ENCODE measurements around the gene TRAPPC4. TPM values are rescaled to one million over a fixed set of nuclear protein-coding genes. Genes with fewer than 3 reads are reported as not detected.
"Not testable (repeated sequence)": the region's sequence is repeated elsewhere in the genome, so short reads cannot be mapped to it uniquely, and the experiment has no call there.

Gene TRAPPC4
- total and polyA plus RNA-seq, 5 experiments from 2014 or later, result 73.0 to 109 (median 97.6) TPM

DNA sequence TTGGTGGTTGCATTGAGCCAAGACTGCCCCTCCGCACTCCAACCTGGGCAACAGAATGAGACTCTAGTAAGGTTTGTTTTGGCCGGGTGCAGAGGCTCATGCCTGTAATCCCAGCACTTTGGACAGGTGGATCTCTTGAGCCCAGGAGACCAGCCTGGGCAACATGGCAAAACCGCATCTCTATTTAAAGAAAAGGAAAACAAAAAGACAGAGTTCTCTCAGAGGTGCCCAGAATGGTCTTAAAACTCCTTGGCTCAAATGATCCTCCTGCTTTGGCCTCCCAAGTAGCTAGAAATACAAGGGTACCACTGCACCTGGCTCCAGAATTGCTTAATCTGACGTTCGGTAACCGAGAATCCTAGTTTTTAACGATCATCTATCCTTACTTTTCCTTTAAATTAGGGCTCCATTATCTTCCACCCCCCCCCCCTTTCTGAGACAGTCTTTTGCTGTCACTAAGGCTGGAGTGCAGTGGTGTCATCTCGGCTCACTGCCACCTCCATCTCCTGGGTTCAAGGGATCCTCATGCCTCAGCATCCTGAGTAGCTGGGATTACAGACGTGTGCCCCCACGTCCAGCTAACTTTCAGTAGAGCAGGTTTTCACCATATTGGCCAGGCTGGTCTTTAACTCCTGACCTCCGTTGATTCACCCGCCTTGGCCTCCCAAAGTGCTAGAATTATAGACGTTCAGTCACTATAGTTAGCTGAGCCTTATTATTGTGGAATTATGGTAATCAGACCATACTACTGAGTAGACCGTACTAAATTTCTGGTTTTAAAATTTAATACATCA is 2.2 kb upstream of the TRAPPC4 start:
- H3K4me3 Mint-ChIP-seq, result peak overlapping the region in 9 of 10 donors; percentile 19 to 99 (median 70)
- H3K36me3 Mint-ChIP-seq, result peaks cover 0 to 75% (median 22%) of the 10 kb centered on the region in 3 donors
- peaks cover 21 to 62% (median 53%) of the 10 kb centered on the region in 4 donors for H3K4me1 Mint-ChIP-seq
- no peak for ATAC-seq
- no peaks in the 10 kb centered on the region for H3K27me3 Mint-ChIP-seq
- DNase-seq, result no peak
- H3K27ac Mint-ChIP-seq, result peak overlapping the region; percentile 14 to 100 (median 75)
- H3K9me3 Mint-ChIP-seq, result no peaks in the 10 kb centered on the region
- POLR2A ChIA-PET, result interaction anchor here (0.6 to 5.0 kb wide), 11 partner anchors 8 to 225 kb away, joined by 3 to 82 read pairs (median 4); partner anchors contain the start of genes CENATAC, DDX6 and SLC37A4

DNA sequence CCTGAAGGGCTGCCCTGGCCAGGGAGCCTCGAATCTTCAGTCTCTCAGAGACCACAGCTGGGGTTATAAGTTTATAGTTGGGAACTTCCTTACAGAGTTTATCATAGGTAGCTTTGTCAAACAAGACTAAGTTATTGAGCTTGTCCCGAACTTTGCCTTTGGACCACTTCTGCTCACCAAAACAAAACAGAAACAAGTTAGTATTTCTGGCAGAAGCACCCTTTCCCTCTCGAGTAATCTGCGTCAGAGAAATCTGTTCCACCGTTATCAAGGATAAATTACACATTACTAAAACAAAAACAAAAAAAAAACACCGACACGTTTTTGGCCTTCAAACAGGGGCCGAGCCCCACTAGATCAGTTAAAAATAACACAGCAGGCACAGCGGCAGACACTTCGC is 1.2 kb upstream of the TRAPPC4 start:
- H3K36me3 Mint-ChIP-seq, result peaks cover 0 to 77% (median 21%) of the 10 kb centered on the region in 3 donors
- H3K4me1 Mint-ChIP-seq, result peaks cover 19 to 66% (median 56%) of the 10 kb centered on the region in 4 donors
- peak in 2 of 10 donors; percentile 20 to 25 for DNase-seq
- peak overlapping the region; percentile 98 to 100 (median 100) for H3K27ac Mint-ChIP-seq
- not testable (repeated sequence) for H3K27me3 Mint-ChIP-seq, H3K9me3 Mint-ChIP-seq, ATAC-seq
- peak overlapping the region; percentile 97 to 100 (median 98) for H3K4me3 Mint-ChIP-seq
- POLR2A ChIA-PET, result interaction anchor here (0.6 to 5.0 kb wide), 13 partner anchors 7 to 1702 kb away, joined by 3 to 82 read pairs (median 4); partner anchors contain the start of genes CENATAC, DDX6, SLC37A4 and VPS11

GRCh38 chr11:119019996-119020395 is 1.4 kb downstream of the TRAPPC4 start:
- POLR2A ChIA-PET, result interaction anchor here (1.2 to 5.0 kb wide), 5 partner anchors 9 to 98 kb away, joined by 3 to 82 read pairs (median 28); partner anchors contain the start of genes CENATAC, HYOU1, SLC37A4 and VPS11
- ATAC-seq (no peak), DNase-seq (no peak)
- Mint-ChIP-seq H3K4me1 (peaks cover 22 to 77% (median 68%) of the 10 kb centered on the region in 4 donors), H3K27me3 (no peaks in the 10 kb centered on the region), H3K9me3 (no peaks in the 10 kb centered on the region), H3K4me3 (peak overlapping the region; percentile 97 to 100 (median 98)), H3K27ac (peak overlapping the region; percentile 98 to 100 (median 100)), H3K36me3 (peaks cover 0 to 77% (median 11%) of the 10 kb centered on the region in 3 donors)

DNA sequence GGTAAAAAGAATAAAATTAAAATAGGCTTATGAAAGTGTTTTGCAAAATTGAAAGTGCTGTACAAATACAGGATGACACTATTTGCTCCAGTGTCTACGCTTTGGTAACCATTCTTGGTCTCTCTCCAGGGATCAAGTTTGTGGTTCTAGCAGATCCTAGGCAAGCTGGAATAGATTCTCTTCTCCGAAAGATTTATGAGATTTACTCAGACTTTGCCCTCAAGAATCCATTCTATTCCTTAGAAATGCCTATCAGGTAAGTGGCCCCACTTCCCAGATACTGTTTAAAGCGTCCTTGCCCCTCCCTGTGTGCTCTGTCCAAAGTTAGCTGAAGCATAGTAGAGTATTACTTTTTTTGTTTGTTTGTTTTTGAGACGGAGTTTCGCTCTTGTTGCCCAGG is 3.1 kb downstream of the TRAPPC4 start:
- POLR2A ChIA-PET, result interaction anchor here (1.0 to 1.1 kb wide), 2 partner anchors 24 to 63 kb away, joined by 4 to 8 read pairs; partner anchors contain the start of gene HMBS
- H3K36me3 Mint-ChIP-seq, result peaks cover 0 to 70% (median 5%) of the 10 kb centered on the region in 3 donors

DNA sequence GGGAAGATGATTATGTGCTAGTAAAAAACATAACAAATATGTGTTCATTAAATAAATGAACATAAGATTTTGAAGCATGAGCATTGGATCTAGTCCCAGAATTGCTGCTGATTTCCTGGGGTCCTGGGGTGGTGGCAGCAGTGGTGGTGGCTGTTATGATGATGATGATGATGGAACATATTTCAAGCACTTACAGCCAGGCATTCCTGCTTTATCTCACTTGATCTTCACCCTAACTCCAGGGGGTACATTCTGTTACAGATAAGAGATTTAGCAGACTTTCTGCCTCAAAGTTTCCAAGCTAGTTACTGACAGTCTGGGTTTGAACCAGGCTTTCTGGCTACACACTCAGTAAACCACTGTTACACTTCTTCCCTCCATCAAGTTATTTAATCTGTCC is 5.2 kb downstream of the TRAPPC4 start:
- peaks cover 0 to 61% (median 2%) of the 10 kb centered on the region in 3 donors for H3K36me3 Mint-ChIP-seq
- POLR2A ChIA-PET, result interaction anchor here (1.2 kb wide), 1 partner anchor 44 kb away, joined by 3 read pairs; the partner anchor contains the start of gene VPS11
- H3K4me1 Mint-ChIP-seq, result peaks cover 20 to 59% (median 41%) of the 10 kb centered on the region in 4 donors
- ATAC-seq (no peak), DNase-seq (no peak)
- no peaks in the 10 kb centered on the region for H3K9me3 Mint-ChIP-seq
- peak overlapping the region in 1 of 10 donors; percentile 38 for H3K4me3 Mint-ChIP-seq
- no peaks in the 10 kb centered on the region for H3K27me3 Mint-ChIP-seq
- H3K27ac Mint-ChIP-seq, result peak overlapping the region in 8 of 10 donors; percentile 10 to 75 (median 45)

More for the DNA sequence above, 3.1 kb downstream of the TRAPPC4 start:
- no peak for DNase-seq
- Mint-ChIP-seq H3K27ac (peak overlapping the region in 5 of 10 donors; percentile 8 to 81 (median 33)), H3K9me3 (no peaks in the 10 kb centered on the region), H3K4me3 (peak overlapping the region in 9 of 10 donors; percentile 18 to 64 (median 41)), H3K4me1 (peaks cover 25 to 66% (median 56%) of the 10 kb centered on the region in 4 donors), H3K27me3 (no peaks in the 10 kb centered on the region)
- no peak for ATAC-seq

GRCh38 chr11:119024430-119025098 is 6.0 kb downstream of the TRAPPC4 start:
- no peak for DNase-seq
- Mint-ChIP-seq H3K27me3 (no peaks in the 10 kb centered on the region), H3K4me1 (peaks cover 27 to 65% (median 46%) of the 10 kb centered on the region in 4 donors), H3K4me3 (no peak overlapping the region), H3K36me3 (peaks cover 0 to 61% (median 2%) of the 10 kb centered on the region in 3 donors), H3K27ac (peak overlapping the region in 7 of 10 donors; percentile 18 to 78 (median 49)), H3K9me3 (no peaks in the 10 kb centered on the region)
- no peak for ATAC-seq
- POLR2A ChIA-PET, result interaction anchor here (0.8 to 2.0 kb wide), 4 partner anchors 8 to 70 kb away, joined by 3 to 5 read pairs (median 4); partner anchors contain the start of genes CENATAC and VPS11

DNA sequence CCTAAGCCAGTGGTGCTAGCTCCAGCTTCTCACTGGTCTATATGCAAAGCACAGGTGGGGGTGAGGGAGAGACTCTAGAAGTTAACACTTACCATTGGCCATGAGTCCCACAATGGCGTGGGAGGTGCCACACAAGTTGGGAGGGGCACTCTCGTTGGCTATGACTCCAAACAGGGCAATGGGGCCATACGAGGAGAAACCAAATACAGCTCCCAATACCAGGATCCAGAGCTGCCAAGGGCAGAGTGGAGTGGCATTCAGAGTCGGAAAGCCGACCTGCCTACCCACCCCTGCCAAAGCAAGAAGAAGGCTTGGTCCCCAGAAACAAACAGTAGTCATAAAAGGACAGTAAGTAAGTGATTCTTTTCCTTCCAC is 6.5 kb downstream of the TRAPPC4 start:
- POLR2A ChIA-PET, result interaction anchor here (0.5 to 2.0 kb wide), 4 partner anchors 9 to 281 kb away, joined by 3 to 5 read pairs (median 4); partner anchors contain the start of gene CENATAC
- Mint-ChIP-seq H3K4me3 (no peak overlapping the region), H3K9me3 (no peaks in the 10 kb centered on the region), H3K27ac (peak overlapping the region in 7 of 10 donors; percentile 44 to 87 (median 64)), H3K27me3 (no peaks in the 10 kb centered on the region), H3K4me1 (peaks cover 30 to 64% (median 46%) of the 10 kb centered on the region in 4 donors), H3K36me3 (peaks cover 0 to 58% (median under 1%) of the 10 kb centered on the region in 3 donors)
- DNase-seq (no peak), ATAC-seq (no peak)

GRCh38 chr11:119025541-119025940 is 7.0 kb downstream of the TRAPPC4 start:
- Mint-ChIP-seq H3K27me3 (no peaks in the 10 kb centered on the region), H3K36me3 (peaks cover 0 to 54% (median 0%) of the 10 kb centered on the region in 3 donors), H3K4me1 (peaks cover 29 to 60% (median 42%) of the 10 kb centered on the region in 4 donors), H3K4me3 (no peak overlapping the region), H3K27ac (peak overlapping the region in 8 of 10 donors; percentile 43 to 87 (median 61)), H3K9me3 (no peaks in the 10 kb centered on the region)
- DNase-seq (no peak), ATAC-seq (no peak)
- POLR2A ChIA-PET, result interaction anchor here (0.5 to 2.0 kb wide), 3 partner anchors 28 to 288 kb away, joined by 3 to 5 read pairs (median 5); partner anchors contain the start of gene CENATAC

DNA sequence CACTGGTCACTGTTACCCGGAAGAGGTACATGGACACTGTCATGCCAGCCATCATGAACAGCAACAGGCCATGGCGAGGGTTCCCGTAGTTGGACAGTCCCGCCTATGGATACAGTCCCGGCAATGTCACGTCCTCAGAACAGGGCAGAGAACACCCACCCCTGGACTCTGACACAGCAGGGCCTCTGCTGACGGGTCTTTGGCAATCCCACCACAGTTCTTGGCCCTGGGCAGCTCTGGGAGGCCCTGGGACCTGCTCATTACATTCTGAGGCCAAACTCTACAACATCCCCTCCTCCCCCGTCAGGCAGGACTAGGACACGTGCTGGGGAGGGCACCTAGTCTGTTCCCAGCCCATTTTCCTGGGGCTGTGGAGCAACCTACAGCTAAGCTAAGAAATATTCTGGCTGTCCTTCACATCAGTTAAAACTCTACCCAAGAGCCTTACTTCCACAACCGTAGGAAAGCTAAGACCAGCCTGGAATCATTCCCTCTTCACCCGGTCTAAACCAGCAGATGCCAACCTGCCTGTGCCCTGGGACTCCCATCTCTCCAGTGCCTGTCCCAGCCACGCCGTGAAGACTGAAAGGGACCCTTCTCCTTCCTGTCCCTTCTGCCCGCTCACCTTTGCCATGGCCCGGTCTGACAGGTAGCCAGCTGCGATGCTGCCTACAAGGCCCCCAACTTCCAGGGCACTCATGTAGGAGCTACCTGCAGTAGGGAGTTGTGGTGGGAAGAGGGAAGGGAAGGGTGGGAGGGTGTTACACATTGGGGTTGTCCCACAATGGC is 7.6 kb downstream of the TRAPPC4 start:
- POLR2A ChIA-PET, result interaction anchor here (0.6 to 5.8 kb wide), 3 partner anchors 7 to 289 kb away, joined by 5 to 82 read pairs (median 5); partner anchors contain the start of genes CENATAC, RPS25 and TRAPPC4
- Mint-ChIP-seq H3K4me3 (no peak overlapping the region), H3K4me1 (peaks cover 29 to 54% (median 40%) of the 10 kb centered on the region in 4 donors)

DNA sequence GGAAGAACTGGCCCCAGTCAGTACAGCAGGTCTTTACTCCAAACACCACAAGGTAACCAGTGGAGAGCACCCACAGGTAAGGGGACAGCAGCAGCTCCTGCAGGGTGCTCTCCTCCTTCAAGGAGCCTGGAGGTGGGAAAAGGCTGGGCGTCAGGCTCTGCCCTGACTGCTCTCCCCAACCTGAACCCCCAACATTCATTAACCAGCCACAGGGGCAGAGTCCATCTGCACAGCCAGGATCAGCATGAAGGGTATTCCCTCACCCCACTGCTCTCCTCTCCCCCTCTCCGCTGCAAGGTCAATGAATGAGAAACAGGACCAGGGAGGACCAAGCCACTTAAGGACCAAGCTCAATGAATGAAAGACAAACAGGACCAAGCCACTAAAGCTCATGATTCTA is 8.4 kb downstream of the TRAPPC4 start:
- H3K9me3 Mint-ChIP-seq, result no peaks in the 10 kb centered on the region
- no peak overlapping the region for H3K4me3 Mint-ChIP-seq
- DNase-seq (no peak), ATAC-seq (no peak)
- H3K27ac Mint-ChIP-seq, result peak overlapping the region in 4 of 10 donors; percentile 28 to 75 (median 61)
- no peaks in the 10 kb centered on the region for H3K27me3 Mint-ChIP-seq
- peaks cover 0 to 39% (median 0%) of the 10 kb centered on the region in 3 donors for H3K36me3 Mint-ChIP-seq
- POLR2A ChIA-PET, result interaction anchor here (0.8 to 5.8 kb wide), 2 partner anchors 8 to 75 kb away, joined by 3 to 82 read pairs; partner anchors contain the start of genes DPAGT1, RPS25 and TRAPPC4
- peaks cover 29 to 51% (median 37%) of the 10 kb centered on the region in 4 donors for H3K4me1 Mint-ChIP-seq

More for the DNA sequence above, 7.6 kb downstream of the TRAPPC4 start:
- Mint-ChIP-seq H3K9me3 (no peaks in the 10 kb centered on the region), H3K27ac (peak overlapping the region in 7 of 10 donors; percentile 34 to 64 (median 47)), H3K36me3 (peaks cover 0 to 47% (median 0%) of the 10 kb centered on the region in 3 donors), H3K27me3 (no peaks in the 10 kb centered on the region)
- ATAC-seq (no peak), DNase-seq (no peak)

Measured in naive thymus-derived CD8-positive, alpha-beta T cell (primary cell).